ENCODE measurements around the gene PAK3. TPM values are rescaled to one million over a fixed set of nuclear protein-coding genes. Genes with fewer than 3 reads are reported as not detected.

Gene PAK3
- total RNA-seq, 1 donor from 2014 or later: 10.8 TPM

GRCh38 chrX:111260451-111260850, 164.5 kb downstream of the PAK3 start:
- Mint-ChIP-seq H3K9me3 (peaks cover 4% of the 10 kb centered on the region), H3K27me3 (no peaks in the 10 kb centered on the region), H3K4me3 (no peak overlapping the region), H3K36me3 (peaks cover 6% of the 10 kb centered on the region), H3K4me1 (ENCODE audit: unreplicated experiment) (peaks cover 11% of the 10 kb centered on the region), H3K27ac (no peak overlapping the region)
- DNase-seq (ENCODE audit: extremely low spot score, unreplicated experiment): no peak
- no peak for TF ChIP-seq CTCF (conservative IDR thresholded peaks at IDR 0.05)

GRCh38 chrX:111262086-111262485, 166.1 kb downstream of the PAK3 start:
- H3K27ac Mint-ChIP-seq: no peak overlapping the region
- no peak for DNase-seq (ENCODE audit: extremely low spot score, unreplicated experiment)

GRCh38 chrX:111264385-111264784, 168.4 kb downstream of the PAK3 start:
- H3K4me1 Mint-ChIP-seq (ENCODE audit: unreplicated experiment): peaks cover 9% of the 10 kb centered on the region
- no peak for TF ChIP-seq CTCF (conservative IDR thresholded peaks at IDR 0.05)
- no peak for DNase-seq (ENCODE audit: extremely low spot score, unreplicated experiment)
- no peak overlapping the region for H3K27ac Mint-ChIP-seq
- H3K9me3 Mint-ChIP-seq: peaks cover 4% of the 10 kb centered on the region
- H3K27me3 Mint-ChIP-seq: peaks cover 3% of the 10 kb centered on the region
- peaks cover 6% of the 10 kb centered on the region for H3K36me3 Mint-ChIP-seq
- no peak overlapping the region for H3K4me3 Mint-ChIP-seq

More at GRCh38 chrX:111262086-111262485, 166.1 kb downstream of the PAK3 start:
- peaks cover 11% of the 10 kb centered on the region for H3K4me1 Mint-ChIP-seq (ENCODE audit: unreplicated experiment)
- no peak for TF ChIP-seq CTCF (conservative IDR thresholded peaks at IDR 0.05)
- H3K4me3 Mint-ChIP-seq: no peak overlapping the region
- peaks cover 4% of the 10 kb centered on the region for H3K9me3 Mint-ChIP-seq
- H3K27me3 Mint-ChIP-seq: peaks cover 3% of the 10 kb centered on the region
- peaks cover 6% of the 10 kb centered on the region for H3K36me3 Mint-ChIP-seq

GRCh38 chrX:111265486-111265885, 169.5 kb downstream of the PAK3 start:
- no peak for DNase-seq (ENCODE audit: extremely low spot score, unreplicated experiment)
- H3K36me3 Mint-ChIP-seq: peaks cover 6% of the 10 kb centered on the region
- no peak for TF ChIP-seq CTCF (conservative IDR thresholded peaks at IDR 0.05)
- peaks cover 15% of the 10 kb centered on the region for H3K4me1 Mint-ChIP-seq (ENCODE audit: unreplicated experiment)
- no peak overlapping the region for H3K4me3 Mint-ChIP-seq
- no peak overlapping the region for H3K27ac Mint-ChIP-seq
- H3K27me3 Mint-ChIP-seq: peaks cover 3% of the 10 kb centered on the region
- peaks cover 4% of the 10 kb centered on the region for H3K9me3 Mint-ChIP-seq

GRCh38 chrX:111268506-111268905, 172.5 kb downstream of the PAK3 start:
- Mint-ChIP-seq H3K4me3 (peak overlapping the region; percentile 84), H3K36me3 (no peaks in the 10 kb centered on the region), H3K4me1 (ENCODE audit: unreplicated experiment) (peaks cover 20% of the 10 kb centered on the region), H3K27me3 (peaks cover 3% of the 10 kb centered on the region), H3K27ac (no peak overlapping the region), H3K9me3 (no peaks in the 10 kb centered on the region)
- DNase-seq (ENCODE audit: extremely low spot score, unreplicated experiment): no peak
- no peak for TF ChIP-seq CTCF (conservative IDR thresholded peaks at IDR 0.05)

- DNase-seq (ENCODE audit: extremely low spot score, unreplicated experiment): no peak
- Mint-ChIP-seq H3K4me3 (peak within 1 kb of the TSS; percentile 84), H3K27me3 (peaks cover 3% of the 10 kb centered on the region), H3K4me1 (ENCODE audit: unreplicated experiment) (peaks cover 20% of the 10 kb centered on the region), H3K36me3 (no peaks in the 10 kb centered on the region), H3K9me3 (peaks cover 1% of the 10 kb centered on the region), H3K27ac (peak within 1 kb of the TSS; percentile 0)
- TF ChIP-seq CTCF (conservative IDR thresholded peaks at IDR 0.05): no peak
Observed at GRCh38 chrX:111270339-111270738, 174.3 kb downstream of the PAK3 start, which contains the start of gene CAPN6. CAPN6 (minus strand) TSS chrX:111270483; CDS start chrX:111263936, 6,547 bp downstream.
